BJ (cell line): Measurements from ENCODE around the gene CCER1. TPM values are rescaled to one million over a fixed set of nuclear protein-coding genes. Genes with fewer than 3 reads are reported as not detected.

Experiments used
- CTCF ChIA-PET: fragments of 350-600 bp; formaldehyde crosslinking; extraction: SDS; loops from one replicate; lab custom pipeline; 2021; ENCODE audit warnings: antibody characterized with exemption, inconsistent platforms; lab: Yijun Ruan, JAX
- POLR2A ChIA-PET: fragments of 300-600 bp; sonication (Branson Sonifier 250); formaldehyde crosslinking; extraction: SDS; loops from one replicate; lab custom pipeline; 2021; ENCODE audit warnings: antibody characterized with exemption; lab: Charles Lee
- DNase-seq: peaks from one replicate; pipeline ENCODE4 v3.0.0-alpha.2; 2011; ENCODE audit warnings: low read depth
- H3K27me3 ChIP-seq: 2 replicates; pipeline ENCODE4 v1.6.0; 2011; ENCODE audit warnings: low read length; ENCODE audit not compliant: control insufficient read depth, insufficient read depth
- H3K36me3 ChIP-seq: 2 replicates; pipeline ENCODE4 v1.5.1; 2011; ENCODE audit warnings: low read length; ENCODE audit not compliant: control insufficient read depth, insufficient read depth
- H3K4me3 ChIP-seq: 2 replicates; pipeline ENCODE4 v1.5.1; 2011; ENCODE audit warnings: low read depth, mild to moderate bottlenecking, control low read depth, low read length
- polyA plus RNA-seq: library from polyadenylated mRNA; depleted of rRNA; stranded (reverse); fragments of >200 nt; gene quantifications from 2 replicates; pipeline ENCODE4 v1.2.3, GENCODE V29; 2011
- TF ChIP-seq, protein P1 (sequence below): IDR thresholded peaks from 2 replicates; pipeline ENCODE4 v1.5.1; 2011; ENCODE audit warnings: low read depth, mild to moderate bottlenecking, control low read depth, inconsistent platforms, low read length, moderate library complexity; ENCODE audit not compliant: insufficient read depth

CCER1 gene
- polyA plus RNA-seq, 1 experiment: not detected

DNA sequence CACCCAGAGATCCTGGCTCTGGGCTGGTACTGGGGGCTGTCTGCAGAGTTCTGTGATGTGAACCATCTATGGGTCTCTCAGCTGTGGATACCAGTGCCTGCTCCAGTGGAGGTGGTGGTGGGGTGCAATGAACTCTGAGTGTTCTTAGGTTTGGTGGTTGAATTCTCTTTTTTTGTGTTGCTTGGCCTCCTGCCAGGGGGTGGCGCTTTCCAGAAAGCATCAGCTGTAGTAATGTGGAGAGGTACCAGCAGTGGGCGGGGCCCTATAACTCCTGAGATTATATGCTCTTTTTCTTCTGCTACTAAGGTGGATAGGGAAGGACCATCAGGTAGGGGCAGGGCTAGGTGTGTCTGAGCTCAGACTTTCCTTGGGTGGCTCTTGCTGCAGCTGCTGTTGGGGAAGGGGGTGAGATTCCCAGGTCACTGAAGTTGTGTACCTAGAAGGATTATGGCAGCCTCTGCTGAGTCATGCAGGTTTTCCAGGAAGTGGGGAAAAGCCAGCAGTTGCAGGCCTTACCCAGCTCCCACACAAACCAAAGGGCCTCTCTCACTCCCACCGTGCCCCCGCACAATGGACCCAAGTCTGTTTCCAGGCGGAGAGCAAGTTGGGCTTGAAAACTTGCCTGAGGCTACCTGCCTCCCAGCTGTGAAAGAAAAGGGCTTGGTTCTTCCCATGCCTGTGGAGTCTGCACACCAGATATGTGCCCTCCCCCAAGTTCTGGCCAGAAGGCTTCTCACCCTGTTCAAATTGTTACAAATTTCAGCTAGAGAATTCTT lies 18.6 kb downstream of the CCER1 start:
- H3K36me3 ChIP-seq: no peaks in the 10 kb centered on the region
- no peak overlapping the region for H3K4me3 ChIP-seq
- ChIA-PET CTCF (interaction anchor here (1.3 to 1.8 kb wide), 2 partner anchors 8 to 23 kb away, joined by 5 to 7 read pairs; no protein-coding TSS in a partner anchor), POLR2A (interaction anchor here (0.6 kb wide), 1 partner anchor 170 kb away, joined by 7 read pairs; no protein-coding TSS in a partner anchor)
- TF ChIP-seq, protein P1, sequence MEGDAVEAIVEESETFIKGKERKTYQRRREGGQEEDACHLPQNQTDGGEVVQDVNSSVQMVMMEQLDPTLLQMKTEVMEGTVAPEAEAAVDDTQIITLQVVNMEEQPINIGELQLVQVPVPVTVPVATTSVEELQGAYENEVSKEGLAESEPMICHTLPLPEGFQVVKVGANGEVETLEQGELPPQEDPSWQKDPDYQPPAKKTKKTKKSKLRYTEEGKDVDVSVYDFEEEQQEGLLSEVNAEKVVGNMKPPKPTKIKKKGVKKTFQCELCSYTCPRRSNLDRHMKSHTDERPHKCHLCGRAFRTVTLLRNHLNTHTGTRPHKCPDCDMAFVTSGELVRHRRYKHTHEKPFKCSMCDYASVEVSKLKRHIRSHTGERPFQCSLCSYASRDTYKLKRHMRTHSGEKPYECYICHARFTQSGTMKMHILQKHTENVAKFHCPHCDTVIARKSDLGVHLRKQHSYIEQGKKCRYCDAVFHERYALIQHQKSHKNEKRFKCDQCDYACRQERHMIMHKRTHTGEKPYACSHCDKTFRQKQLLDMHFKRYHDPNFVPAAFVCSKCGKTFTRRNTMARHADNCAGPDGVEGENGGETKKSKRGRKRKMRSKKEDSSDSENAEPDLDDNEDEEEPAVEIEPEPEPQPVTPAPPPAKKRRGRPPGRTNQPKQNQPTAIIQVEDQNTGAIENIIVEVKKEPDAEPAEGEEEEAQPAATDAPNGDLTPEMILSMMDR: no peak
- no peak for DNase-seq
- no peaks in the 10 kb centered on the region for H3K27me3 ChIP-seq

DNA sequence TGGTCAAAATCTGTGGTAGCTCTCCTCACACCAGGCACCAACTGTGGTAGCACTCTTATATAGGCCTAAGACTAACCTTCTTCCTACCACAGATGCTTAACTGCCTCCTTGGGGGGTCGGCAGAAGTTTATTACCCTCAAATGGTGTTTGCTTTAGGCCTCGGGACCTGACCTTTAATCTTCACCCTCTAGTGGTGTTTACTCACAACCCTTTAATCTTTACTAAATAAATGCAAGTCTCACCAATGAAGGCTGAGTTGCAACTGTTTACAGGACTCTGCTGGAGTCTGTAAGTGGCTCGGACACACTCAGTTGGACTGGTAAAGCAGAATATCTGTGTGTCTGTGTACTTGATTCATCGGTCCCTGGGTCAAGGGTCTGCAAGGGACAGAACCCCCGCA lies 29.4 kb downstream of the CCER1 start:
- POLR2A ChIA-PET: no interaction called here
- H3K4me3 ChIP-seq: no peak overlapping the region
- DNase-seq: no peak
- no peaks in the 10 kb centered on the region for H3K27me3 ChIP-seq
- TF ChIP-seq, protein P1: no peak
- no peaks in the 10 kb centered on the region for H3K36me3 ChIP-seq
- CTCF ChIA-PET: interaction anchor here (0.6 to 1.0 kb wide), 2 partner anchors 16 to 1359 kb away, joined by 3 to 4 read pairs; no protein-coding TSS in a partner anchor

DNA sequence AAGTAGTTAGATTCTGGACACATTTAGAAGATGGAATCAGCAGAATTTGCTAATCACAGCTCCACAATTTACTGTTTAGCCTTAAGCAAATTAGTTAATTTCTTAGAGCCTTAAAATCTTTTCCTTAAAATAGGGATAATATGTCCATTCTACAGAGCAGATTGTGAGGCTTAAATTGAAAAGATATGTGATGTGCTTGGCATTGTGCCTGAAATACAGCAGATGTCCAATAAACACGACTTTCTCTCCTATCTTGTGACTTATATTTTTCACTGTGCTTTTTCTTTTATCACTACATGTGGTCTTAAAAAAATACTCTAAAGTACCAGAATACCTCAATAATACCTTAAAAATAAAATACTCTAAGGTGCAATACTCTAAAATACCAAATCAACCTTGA lies 30.6 kb downstream of the CCER1 start:
- TF ChIP-seq, protein P1: no peak
- CTCF ChIA-PET: interaction anchor here (1.4 kb wide), 2 partner anchors 9 to 15 kb away, joined by 4 to 5 read pairs; no protein-coding TSS in a partner anchor
- Histone ChIP-seq H3K27me3 (no peaks in the 10 kb centered on the region), H3K36me3 (no peaks in the 10 kb centered on the region), H3K4me3 (no peak overlapping the region)
- POLR2A ChIA-PET: no interaction called here
- no peak for DNase-seq

DNA sequence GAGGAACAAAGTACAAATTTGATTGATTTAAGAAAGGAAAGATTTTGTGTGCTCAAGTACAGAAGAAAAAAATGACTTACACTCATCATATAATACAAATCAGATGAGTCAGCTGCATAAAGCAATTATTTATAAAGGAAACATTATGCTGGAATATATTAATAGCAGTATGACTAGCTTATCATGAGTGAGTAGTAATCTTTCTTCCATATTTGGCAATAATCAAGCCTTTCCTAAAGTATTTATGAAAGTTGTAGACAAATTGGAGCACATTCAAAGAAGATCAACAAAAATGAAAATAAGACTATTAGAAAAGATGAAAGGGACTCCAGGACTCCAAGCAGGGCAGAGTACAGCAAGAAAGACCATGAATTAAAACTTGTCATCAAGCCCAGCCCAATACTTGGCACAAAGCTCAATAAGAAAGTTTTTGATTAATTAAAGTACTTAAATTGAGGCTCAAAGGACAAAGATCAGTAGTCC lies 32.8 kb downstream of the CCER1 start:
- Histone ChIP-seq H3K4me3 (no peak overlapping the region), H3K36me3 (no peaks in the 10 kb centered on the region), H3K27me3 (no peaks in the 10 kb centered on the region)
- TF ChIP-seq, protein P1: no peak
- ChIA-PET POLR2A (no interaction called here), CTCF (interaction anchor here (1.4 to 1.6 kb wide), 2 partner anchors 13 to 18 kb away, joined by 9 to 11 read pairs; no protein-coding TSS in a partner anchor)
- DNase-seq: no peak

DNA sequence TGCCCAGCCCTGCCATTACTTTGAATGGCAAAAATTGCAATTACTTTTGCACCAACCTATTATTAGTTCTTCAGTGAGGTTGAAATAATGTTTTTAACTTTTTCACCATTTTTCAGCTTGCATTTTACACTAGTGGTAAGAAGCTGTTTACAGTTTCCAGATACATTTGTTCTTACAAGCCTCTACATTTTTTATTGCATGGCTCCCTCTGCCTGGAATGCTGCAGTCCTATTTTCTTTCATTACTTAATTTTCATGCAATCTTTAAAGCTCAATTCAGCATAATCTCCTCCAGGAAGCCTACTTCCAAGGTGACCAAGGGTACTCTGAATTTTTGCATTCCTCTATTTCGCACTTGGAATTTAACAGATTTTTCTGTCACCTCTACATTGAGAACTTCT lies 33.4 kb downstream of the CCER1 start:
- TF ChIP-seq, protein P1: no peak
- Histone ChIP-seq H3K27me3 (no peaks in the 10 kb centered on the region), H3K36me3 (no peaks in the 10 kb centered on the region), H3K4me3 (no peak overlapping the region)
- CTCF ChIA-PET: interaction anchor here (1.2 to 1.4 kb wide), 2 partner anchors 12 to 19 kb away, joined by 5 to 9 read pairs; no protein-coding TSS in a partner anchor
- POLR2A ChIA-PET: no interaction called here
- DNase-seq: no peak
